ENCODE measurements around the gene SDK2.
A peak's percentile ranks its signal among the peaks of the same experiment; 100 is the strongest.

DNA sequence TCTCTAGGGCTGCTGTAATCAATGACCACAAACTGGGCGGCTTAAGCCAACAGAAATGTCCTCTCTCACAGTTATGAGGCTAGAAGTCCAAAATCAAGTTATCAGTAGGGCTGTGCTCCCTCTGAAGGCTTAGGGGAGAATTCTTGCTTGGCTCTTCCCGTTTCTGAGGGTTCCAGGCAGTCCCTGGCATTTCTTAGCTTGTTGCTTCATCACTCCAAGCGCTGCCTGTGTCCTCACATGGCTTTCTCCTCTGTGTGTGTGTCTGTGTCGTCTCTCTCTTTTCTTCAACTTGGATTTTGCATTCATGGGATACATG is 318.8 kb downstream of the SDK2 start:
- TF ChIP-seq MYBL2 (IDR thresholded peaks at IDR 0.05; ENCODE audit: low read depth) (no peak), MYBL2 (CRISPR knock-in tag; IDR thresholded peaks at IDR 0.05; ENCODE audit: borderline replicate concordance) (no peak), MTA3 (IDR thresholded peaks at IDR 0.05; ENCODE audit: borderline replicate concordance) (no peak), TARDBP (IDR thresholded peaks at IDR 0.05) (no peak), ZNF764 (CRISPR knock-in tag; IDR thresholded peaks at IDR 0.05; ENCODE audit: low read depth) (no peak), ZKSCAN8 (CRISPR knock-in tag; IDR thresholded peaks at IDR 0.05) (no peak), NR3C1 (CRISPR knock-in tag; IDR thresholded peaks at IDR 0.05) (no peak), POLR2A (conservative IDR thresholded peaks at IDR 0.05) (no peak), TRIM24 (IDR thresholded peaks at IDR 0.05) (no peak), ZMIZ1 (IDR thresholded peaks at IDR 0.05; ENCODE audit: low read depth in 2 of 2, low read length in 2 of 2) (no peak), NONO (IDR thresholded peaks at IDR 0.05; ENCODE audit: low read depth in 2 of 2, low read length in 1 of 2) (no peak), ZBTB11 (CRISPR knock-in tag; IDR thresholded peaks at IDR 0.05) (no peak), HDAC1 (IDR thresholded peaks at IDR 0.05) (no peak)
- TF ChIP-seq, protein P1, sequence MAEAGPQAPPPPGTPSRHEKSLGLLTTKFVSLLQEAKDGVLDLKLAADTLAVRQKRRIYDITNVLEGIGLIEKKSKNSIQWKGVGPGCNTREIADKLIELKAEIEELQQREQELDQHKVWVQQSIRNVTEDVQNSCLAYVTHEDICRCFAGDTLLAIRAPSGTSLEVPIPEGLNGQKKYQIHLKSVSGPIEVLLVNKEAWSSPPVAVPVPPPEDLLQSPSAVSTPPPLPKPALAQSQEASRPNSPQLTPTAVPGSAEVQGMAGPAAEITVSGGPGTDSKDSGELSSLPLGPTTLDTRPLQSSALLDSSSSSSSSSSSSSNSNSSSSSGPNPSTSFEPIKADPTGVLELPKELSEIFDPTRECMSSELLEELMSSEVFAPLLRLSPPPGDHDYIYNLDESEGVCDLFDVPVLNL (CRISPR knock-in tag; IDR thresholded peaks at IDR 0.05; ENCODE audit: low read depth) = no peak
- TF ChIP-seq, protein P2, sequence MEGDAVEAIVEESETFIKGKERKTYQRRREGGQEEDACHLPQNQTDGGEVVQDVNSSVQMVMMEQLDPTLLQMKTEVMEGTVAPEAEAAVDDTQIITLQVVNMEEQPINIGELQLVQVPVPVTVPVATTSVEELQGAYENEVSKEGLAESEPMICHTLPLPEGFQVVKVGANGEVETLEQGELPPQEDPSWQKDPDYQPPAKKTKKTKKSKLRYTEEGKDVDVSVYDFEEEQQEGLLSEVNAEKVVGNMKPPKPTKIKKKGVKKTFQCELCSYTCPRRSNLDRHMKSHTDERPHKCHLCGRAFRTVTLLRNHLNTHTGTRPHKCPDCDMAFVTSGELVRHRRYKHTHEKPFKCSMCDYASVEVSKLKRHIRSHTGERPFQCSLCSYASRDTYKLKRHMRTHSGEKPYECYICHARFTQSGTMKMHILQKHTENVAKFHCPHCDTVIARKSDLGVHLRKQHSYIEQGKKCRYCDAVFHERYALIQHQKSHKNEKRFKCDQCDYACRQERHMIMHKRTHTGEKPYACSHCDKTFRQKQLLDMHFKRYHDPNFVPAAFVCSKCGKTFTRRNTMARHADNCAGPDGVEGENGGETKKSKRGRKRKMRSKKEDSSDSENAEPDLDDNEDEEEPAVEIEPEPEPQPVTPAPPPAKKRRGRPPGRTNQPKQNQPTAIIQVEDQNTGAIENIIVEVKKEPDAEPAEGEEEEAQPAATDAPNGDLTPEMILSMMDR (IDR thresholded peaks at IDR 0.05 in 2 of 3, conservative IDR thresholded peaks at IDR 0.05 in 1 of 3; ENCODE audit: insufficient read depth in 2 of 3, low read depth in 1 of 3, low read length in 3 of 3) = peak in 1 of 3 experiments; percentile 33; a peak in 1 of 6 replicates

Measured in K562 (cell line).